BLaER1 (cell line): ENCODE measurements around the gene SNED1.
"Not testable (repeated sequence)": the region's sequence is repeated elsewhere in the genome, so short reads cannot be mapped to it uniquely, and the experiment has no call there.

Experiments used
- H3K27ac ChIP-seq: shearing (Covaris generic); formaldehyde crosslinking; 2 replicates; pipeline ENCODE4 v1.8.1; 2022
- H3K27me3 ChIP-seq: shearing (Covaris generic); formaldehyde crosslinking; 2 replicates; pipeline ENCODE4 v1.8.1; 2022
- H3K36me3 ChIP-seq: shearing (Covaris generic); formaldehyde crosslinking; 2 replicates; pipeline ENCODE4 v1.8.1; 2022
- H3K4me1 ChIP-seq: shearing (Covaris generic); formaldehyde crosslinking; 2 replicates; pipeline ENCODE4 v1.8.1; 2022
- H3K4me2 ChIP-seq: shearing (Covaris generic); formaldehyde crosslinking; 2 replicates; pipeline ENCODE4 v1.8.1; 2022
- H3K4me3 ChIP-seq: shearing (Covaris generic); formaldehyde crosslinking; 2 replicates; pipeline ENCODE4 v1.8.1; 2022
- H3K9ac ChIP-seq: shearing (Covaris generic); formaldehyde crosslinking; 2 replicates; pipeline ENCODE4 v1.8.1; 2022
- H3K9me3 ChIP-seq: shearing (Covaris generic); formaldehyde crosslinking; 2 replicates; pipeline ENCODE4 v1.8.1; 2022
- H4K20me1 ChIP-seq: shearing (Covaris generic); formaldehyde crosslinking; 2 replicates; pipeline ENCODE4 v1.8.1; 2022
- Cebpa-rat ChIP-seq: shearing (Covaris generic); IDR thresholded peaks from 2 replicates; pipeline ENCODE4 v1.8.1; 2022

The SNED1 gene

DNA sequence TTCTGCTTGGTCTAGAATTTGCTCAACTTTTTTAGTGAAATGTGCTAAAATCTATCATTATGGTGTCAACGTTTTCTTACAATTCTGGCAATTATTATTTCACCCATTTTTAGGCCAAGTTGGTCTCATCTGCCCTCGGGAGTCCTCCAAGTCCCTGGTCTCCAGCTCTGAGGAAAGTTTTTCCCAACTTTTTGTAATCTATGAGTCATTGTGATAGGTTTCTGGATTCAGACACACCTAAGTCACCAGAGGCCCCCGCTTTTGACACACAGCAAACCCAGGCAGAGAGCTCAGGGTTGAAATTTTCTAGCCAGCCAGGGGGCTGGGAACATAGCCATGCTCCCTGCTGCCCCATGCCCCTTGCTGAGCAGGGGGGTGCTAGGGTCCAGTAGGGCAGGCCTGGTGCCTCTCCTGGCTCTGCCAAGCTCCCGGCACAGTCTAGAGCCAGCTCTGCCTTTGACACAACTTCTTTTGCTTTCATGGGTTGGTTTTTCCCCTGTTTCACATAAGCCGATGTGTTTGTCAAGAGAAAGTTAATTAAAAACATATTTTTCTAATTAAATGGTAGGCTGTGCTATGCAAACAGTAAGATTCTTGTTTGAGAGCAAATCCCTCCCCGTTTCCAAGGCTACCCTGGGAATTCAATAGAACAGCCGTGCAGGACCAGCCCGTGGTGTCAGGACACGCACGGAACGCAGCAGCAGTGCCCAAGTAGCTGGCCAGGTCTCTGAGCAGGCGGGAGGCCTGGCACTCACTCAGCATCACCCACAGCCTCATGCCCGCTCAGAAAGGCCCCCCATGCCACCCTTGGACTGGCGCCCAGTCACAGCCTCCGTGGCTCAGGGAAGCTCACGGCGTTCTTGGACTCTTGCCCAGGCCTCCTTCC lies 25.5 kb upstream of the SNED1 start:
- H3K4me2 ChIP-seq: no peak overlapping the region
- no peaks in the 10 kb centered on the region for H4K20me1 ChIP-seq
- no peak for TF ChIP-seq Cebpa-rat
- peaks cover 9% of the 10 kb centered on the region for H3K9me3 ChIP-seq
- H3K27ac ChIP-seq: no peak overlapping the region
- H3K4me3 ChIP-seq: no peak overlapping the region
- H3K9ac ChIP-seq: no peak overlapping the region
- H3K4me1 ChIP-seq: peaks cover 28% of the 10 kb centered on the region
- no peaks in the 10 kb centered on the region for H3K27me3 ChIP-seq
- no peaks in the 10 kb centered on the region for H3K36me3 ChIP-seq

- Histone ChIP-seq H3K9me3 (peaks cover 9% of the 10 kb centered on the region), H4K20me1 (no peaks in the 10 kb centered on the region), H3K4me3 (no peak overlapping the region), H3K4me2 (peak overlapping the region; percentile 70), H3K9ac (no peak overlapping the region), H3K36me3 (no peaks in the 10 kb centered on the region), H3K4me1 (peaks cover 15% of the 10 kb centered on the region), H3K27me3 (no peaks in the 10 kb centered on the region), H3K27ac (peak overlapping the region; percentile 51)
- TF ChIP-seq Cebpa-rat: no peak
Measured at GRCh38 chr2:240974771-240975572, 23.4 kb upstream of the SNED1 start.

- H3K27me3 ChIP-seq, H3K27ac ChIP-seq, H3K9me3 ChIP-seq, H3K4me3 ChIP-seq, H3K9ac ChIP-seq, H4K20me1 ChIP-seq, H3K36me3 ChIP-seq, H3K4me2 ChIP-seq: not testable (repeated sequence)
- peaks cover 15% of the 10 kb centered on the region for H3K4me1 ChIP-seq
Measured at GRCh38 chr2:240975903-240976302, 22.5 kb upstream of the SNED1 start.

DNA sequence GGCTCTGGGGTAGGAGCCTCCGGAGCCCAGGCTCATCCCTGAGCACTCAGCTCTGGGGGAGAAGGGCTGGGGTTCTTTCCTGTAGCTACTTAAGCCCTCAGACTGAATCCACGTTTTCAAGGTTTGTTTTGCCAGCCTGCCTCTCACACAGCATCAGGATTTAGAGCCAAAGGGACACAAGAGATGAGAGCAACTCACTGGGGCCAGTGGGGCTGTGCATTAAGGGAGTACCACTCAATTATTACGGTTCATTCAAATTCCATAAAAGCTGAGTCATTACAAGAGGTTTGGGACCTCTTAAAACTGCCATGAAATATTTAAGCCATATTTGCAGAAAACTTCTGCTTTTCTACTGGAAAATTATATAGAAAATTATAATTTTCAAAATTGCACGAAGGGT lies 17.1 kb upstream of the SNED1 start:
- H4K20me1 ChIP-seq: no peaks in the 10 kb centered on the region
- H3K27me3 ChIP-seq: peaks cover 9% of the 10 kb centered on the region; the same call in 1 of the 2 replicates
- peaks cover 35% of the 10 kb centered on the region for H3K4me1 ChIP-seq
- no peaks in the 10 kb centered on the region for H3K36me3 ChIP-seq
- H3K4me3 ChIP-seq: no peak overlapping the region
- H3K9ac ChIP-seq: no peak overlapping the region
- no peaks in the 10 kb centered on the region for H3K9me3 ChIP-seq
- no peak overlapping the region for H3K27ac ChIP-seq
- TF ChIP-seq Cebpa-rat: no peak
- H3K4me2 ChIP-seq: no peak overlapping the region

DNA sequence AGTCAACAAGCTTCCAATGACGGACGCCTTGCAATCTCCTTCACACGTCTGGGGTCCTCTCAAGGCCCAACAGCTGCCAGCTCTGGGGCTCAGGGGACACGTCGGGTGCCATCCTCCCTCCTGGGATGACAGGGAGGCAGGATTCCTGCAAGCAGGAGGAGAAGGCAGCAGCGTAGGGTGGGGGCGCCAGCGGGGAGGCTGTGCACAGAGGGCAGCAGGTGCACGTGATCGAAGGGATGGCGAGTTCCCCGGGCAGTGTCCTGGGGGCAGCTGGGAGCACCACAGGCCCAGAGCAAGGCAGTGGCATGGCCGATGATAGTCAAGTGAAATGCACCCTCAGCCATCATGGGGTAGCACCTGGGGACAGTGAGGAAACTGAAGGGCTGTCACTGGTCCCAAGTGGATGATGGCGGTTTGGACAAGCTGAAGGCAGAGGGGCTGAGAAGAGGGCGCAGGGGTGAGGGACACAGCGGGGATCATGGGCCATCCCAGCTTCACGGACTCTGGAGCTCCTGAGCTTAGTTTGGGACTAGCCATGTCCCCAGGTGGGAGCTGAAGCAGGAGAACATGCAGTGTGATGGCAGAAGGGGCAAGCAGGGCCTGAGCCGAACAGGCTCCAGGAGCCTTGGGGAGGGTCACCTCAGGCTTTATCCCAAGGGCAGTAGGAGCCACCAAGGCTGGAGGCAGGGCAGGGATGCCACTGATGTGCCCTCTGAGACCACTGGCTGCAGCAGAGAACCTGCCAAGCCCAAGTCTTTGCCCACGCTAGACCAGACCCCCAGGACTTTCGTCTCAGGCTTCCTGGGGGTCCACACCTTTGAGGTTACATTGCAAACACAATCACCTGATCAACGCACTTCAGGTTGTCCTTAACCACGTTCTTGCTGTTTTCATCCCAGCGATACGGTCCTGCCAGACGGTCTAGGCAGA lies 16.3 kb upstream of the SNED1 start:
- Histone ChIP-seq H3K9ac (no peak overlapping the region), H3K9me3 (no peaks in the 10 kb centered on the region), H3K27ac (no peak overlapping the region), H3K36me3 (no peaks in the 10 kb centered on the region), H3K27me3 (peaks cover 9% of the 10 kb centered on the region; the same call in 1 of the 2 replicates), H3K4me3 (no peak overlapping the region), H4K20me1 (no peaks in the 10 kb centered on the region), H3K4me2 (0 out of 2 replicates have a peak overlapping the region, but pooled peaks have one; percentile 5), H3K4me1 (peaks cover 43% of the 10 kb centered on the region)
- TF ChIP-seq Cebpa-rat: no peak

DNA sequence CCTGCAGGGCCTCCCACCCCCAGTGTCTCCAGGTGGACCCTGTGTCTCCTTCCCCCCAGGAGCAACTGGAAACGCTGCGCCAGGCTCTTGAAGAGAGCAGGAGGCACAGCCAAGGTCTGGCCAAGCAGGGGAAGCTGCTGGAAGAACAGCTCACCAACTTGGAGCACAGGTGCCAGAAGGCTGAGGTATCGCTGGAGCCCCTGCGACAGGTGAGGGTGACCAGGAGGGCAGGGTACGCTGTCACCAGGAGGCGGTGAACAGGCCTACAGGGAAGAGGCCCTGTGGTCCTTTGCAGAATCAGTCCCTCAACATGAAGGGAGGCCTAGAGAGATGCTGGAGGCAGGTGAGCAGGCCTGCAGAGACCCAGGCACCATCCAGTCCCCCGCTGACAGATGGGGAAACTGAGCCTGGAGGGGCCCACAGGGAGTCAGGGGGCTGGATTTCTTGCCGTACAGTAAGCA lies 15.6 kb upstream of the SNED1 start:
- H3K36me3 ChIP-seq: no peaks in the 10 kb centered on the region
- TF ChIP-seq Cebpa-rat: no peak
- no peaks in the 10 kb centered on the region for H3K9me3 ChIP-seq
- peaks cover 50% of the 10 kb centered on the region for H3K4me1 ChIP-seq
- no peak overlapping the region for H3K4me3 ChIP-seq
- H4K20me1 ChIP-seq: no peaks in the 10 kb centered on the region
- H3K27me3 ChIP-seq: peaks cover 9% of the 10 kb centered on the region; the same call in 1 of the 2 replicates
- no peak overlapping the region for H3K27ac ChIP-seq
- no peak overlapping the region for H3K9ac ChIP-seq
- peak overlapping the region; percentile 89 for H3K4me2 ChIP-seq

DNA sequence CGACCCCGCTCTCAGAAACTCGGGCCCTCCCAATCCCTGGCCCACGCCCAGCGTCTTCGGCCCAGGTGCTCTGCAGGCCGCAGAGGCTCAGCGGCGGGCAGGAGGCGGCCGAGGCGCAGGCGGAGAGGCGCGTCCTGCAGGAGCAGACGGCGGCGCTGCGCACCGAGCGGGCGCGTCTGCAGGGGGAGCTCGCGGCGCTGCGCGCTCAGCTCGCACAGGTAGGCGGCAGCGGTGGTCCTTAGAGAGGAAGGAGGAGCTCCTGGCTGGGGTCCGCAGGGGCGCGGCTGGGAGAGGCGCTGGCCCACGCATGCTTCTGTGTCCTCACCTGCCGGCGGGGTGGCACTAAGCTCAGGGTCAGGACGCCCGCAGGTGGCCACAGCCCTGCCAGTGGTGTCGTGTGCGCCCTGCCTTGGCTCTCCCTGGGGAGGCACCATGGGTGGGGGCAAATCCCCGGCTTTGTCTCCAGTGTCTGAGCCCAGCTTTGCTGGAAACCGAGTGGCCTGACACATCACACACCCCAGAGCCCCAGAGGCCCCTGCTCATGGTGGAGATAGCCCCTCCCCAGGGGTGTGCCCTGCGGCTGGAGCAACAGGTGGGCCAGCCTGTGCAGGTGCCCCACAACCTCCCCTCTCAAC lies 14.9 kb upstream of the SNED1 start:
- no peaks in the 10 kb centered on the region for H3K36me3 ChIP-seq
- peaks cover 57% of the 10 kb centered on the region for H3K4me1 ChIP-seq
- no peaks in the 10 kb centered on the region for H4K20me1 ChIP-seq
- TF ChIP-seq Cebpa-rat: no peak
- H3K27me3 ChIP-seq: peaks cover 9% of the 10 kb centered on the region; the same call in 1 of the 2 replicates
- no peak overlapping the region for H3K9ac ChIP-seq
- peak overlapping the region; percentile 43 for H3K4me3 ChIP-seq
- H3K4me2 ChIP-seq: peak overlapping the region; percentile 89
- no peaks in the 10 kb centered on the region for H3K9me3 ChIP-seq
- no peak overlapping the region for H3K27ac ChIP-seq

DNA sequence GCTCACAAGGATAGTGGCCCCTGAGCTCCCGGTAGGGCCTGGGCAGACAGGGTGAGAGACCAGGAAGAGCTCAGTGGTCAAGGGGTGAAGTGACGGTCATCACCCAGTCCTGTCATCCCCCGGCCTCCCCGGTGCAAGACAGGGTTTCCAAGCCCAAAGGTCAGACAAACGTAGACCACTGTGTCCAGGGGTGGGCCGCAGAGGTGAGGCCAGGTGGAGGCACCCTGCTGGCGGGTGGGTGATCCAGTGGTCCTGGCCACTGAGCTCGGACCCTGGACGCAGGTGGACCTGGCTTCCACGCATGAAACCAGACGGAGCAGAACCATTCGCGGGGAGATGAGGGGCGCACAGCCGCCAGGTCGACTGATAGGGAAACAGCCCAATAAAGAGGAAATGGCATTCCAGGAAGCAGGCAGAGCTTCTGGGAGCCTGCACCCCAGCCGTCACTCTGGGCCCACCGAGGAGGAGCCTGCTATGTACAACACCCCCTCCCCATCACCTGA lies 14.4 kb upstream of the SNED1 start:
- Histone ChIP-seq H3K4me2 (peak overlapping the region; percentile 89), H3K27ac (no peak overlapping the region), H3K36me3 (no peaks in the 10 kb centered on the region), H3K27me3 (peaks cover 9% of the 10 kb centered on the region; the same call in 1 of the 2 replicates), H3K9me3 (no peaks in the 10 kb centered on the region), H3K9ac (no peak overlapping the region), H3K4me3 (no peak overlapping the region), H3K4me1 (peaks cover 62% of the 10 kb centered on the region), H4K20me1 (no peaks in the 10 kb centered on the region)
- TF ChIP-seq Cebpa-rat: no peak
